Erythroblast (primary cell): ENCODE data around the gene FAM3C.

ENCODE experiments used
- GATA1 ChIP-seq: IDR thresholded peaks from 2 replicates; pipeline ENCODE4 v1.6.1; 2011; ENCODE audit warnings: low read depth, mild to moderate bottlenecking, control low read depth, low read length, moderate library complexity
- POLR2A ChIP-seq: IDR thresholded peaks from 2 replicates; pipeline ENCODE4 v1.6.1; 2011; ENCODE audit warnings: mild to moderate bottlenecking, low read length

GRCh38 chr7:121371883-121372282 is 24.2 kb downstream of the FAM3C start:
- no peak for TF ChIP-seq POLR2A
- no peak for TF ChIP-seq GATA1
